ENCODE results near the gene FRS2. TPM values are rescaled to one million over a fixed set of nuclear protein-coding genes. Genes with fewer than 3 reads are reported as not detected.

The FRS2 gene
- total and polyA plus RNA-seq, 2 of the 4 experiments (the other 2 are of a cell fraction): 12.4 to 58.3 TPM

DNA sequence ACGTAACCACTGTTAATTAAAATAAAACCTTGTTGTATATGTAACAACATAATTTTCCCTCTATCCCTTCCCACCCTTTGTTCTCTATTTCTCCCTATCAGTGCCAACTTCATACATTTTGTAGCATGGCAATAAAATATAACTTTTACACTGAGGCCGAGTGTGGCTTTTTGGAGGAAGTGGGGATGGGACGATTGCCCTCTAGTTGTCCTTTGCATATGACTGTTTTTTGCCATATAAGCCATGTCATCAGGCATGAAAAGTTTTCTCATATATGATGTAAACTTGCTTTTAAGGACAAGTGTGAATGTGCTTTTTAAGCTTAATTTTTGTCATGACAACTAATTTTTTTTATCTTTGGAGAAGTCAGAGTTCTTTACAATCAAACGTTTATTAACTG lies 108.8 kb downstream of the FRS2 start:
- no TSS peak for BruUV-seq (replicated peaks)
- Histone ChIP-seq H3K23ac (ENCODE audit: low read depth, low read length) (no peak overlapping the region), H3K4me1 (ENCODE audit: control insufficient read depth, insufficient read depth, low read length) (peaks cover 2% of the 10 kb centered on the region; the same call in 1 of the 2 replicates), H3K14ac (replicated peaks; ENCODE audit: low read depth, low read length) (no peak overlapping the region), H3K36me3 (ENCODE audit: control insufficient read depth, insufficient read depth, low read length) (peaks cover 15% of the 10 kb centered on the region), H4K5ac (ENCODE audit: low read depth, low read length) (no peak overlapping the region), H3K9me1 (ENCODE audit: insufficient read depth, low read length) (peaks cover 5% of the 10 kb centered on the region; the same call in 1 of the 2 replicates), H3K4me3 (ENCODE audit: insufficient read depth, low read depth, low read length) (no peak overlapping the region), H2BK20ac (ENCODE audit: low read depth, low read length) (no peak overlapping the region), H2BK15ac (ENCODE audit: low read depth, low read length) (no peak overlapping the region), H3K9me3 (ENCODE audit: control insufficient read depth, insufficient read depth, low read length) (no peaks in the 10 kb centered on the region), H2AK5ac (ENCODE audit: low read depth, low read length) (no peak overlapping the region), H3K56ac (ENCODE audit: extremely low read depth, insufficient read depth, low read length) (no peak overlapping the region), H3K9ac (ENCODE audit: low read depth, low read length) (no peak overlapping the region), H3K4ac (ENCODE audit: low read depth, low read length) (no peak overlapping the region), H3K18ac (ENCODE audit: low read depth, low read length) (no peak overlapping the region), H4K8ac (ENCODE audit: low read depth in 2 of 2, low read length in 2 of 2) (no peak overlapping the region), H2BK5ac (ENCODE audit: low read depth, low read length, poor library complexity, severe bottlenecking) (no peak overlapping the region), H4K20me1 (ENCODE audit: insufficient read depth, low read length) (peaks cover 3% of the 10 kb centered on the region; the same call in 1 of the 2 replicates), H2BK120ac (ENCODE audit: low read depth, low read length) (no peak overlapping the region), H2AK9ac (replicated peaks; ENCODE audit: low read depth, low read length, poor library complexity) (no peak overlapping the region), H2AFZ (replicated peaks; ENCODE audit: low read length, poor library complexity) (no peak overlapping the region), H4K91ac (ENCODE audit: insufficient read depth, low read depth, low read length) (no peak overlapping the region), H3K79me1 (ENCODE audit: low read depth in 1 of 2, low read length in 2 of 2) (peaks cover 5 to 11% of the 10 kb centered on the region in 2 experiments), H3K4me2 (ENCODE audit: low read depth, low read length) (no peak overlapping the region), H3K27me3 (ENCODE audit: control insufficient read depth, insufficient read depth, low read length) (no peaks in the 10 kb centered on the region), H3K27ac (ENCODE audit: insufficient read depth, low read length) (no peak overlapping the region)
- CTCF ChIA-PET: interaction anchor here (1.2 to 2.4 kb wide), 2 partner anchors 9 to 60 kb away, joined by 4 to 8 read pairs; no protein-coding TSS in a partner anchor
- WGBS, 2 experiments (ENCODE audit: extremely low coverage in 2 of 2, insufficient read length in 1 of 2): no CpG with 5 or more reads among the region's 4 CpGs
- intact Hi-C loops (cut with micrococcal nuclease): loop anchor here (10.0 kb wide), 1 partner anchor 424 kb away; no protein-coding TSS in a partner anchor
- ATAC-seq (ENCODE audit: low read depth) (no peak), DNase-seq (no peak)
- in situ Hi-C loops (cut with MboI; ENCODE audit: low sequenced_read_pairs): loop anchor here (10.0 to 25.0 kb wide), 2 partner anchors 104 to 742 kb away; partner anchors contain the start of gene FRS2
- TF ChIP-seq MXI1 (IDR thresholded peaks at IDR 0.05; ENCODE audit: borderline replicate concordance, low read depth, low read length): no peak
- TF ChIP-seq BHLHE40 (IDR thresholded peaks at IDR 0.05; ENCODE audit: low read depth, low read length): no peak
- TF ChIP-seq RFX5 (IDR thresholded peaks at IDR 0.05; ENCODE audit: low read depth, low read length): no peak
- no peak for TF ChIP-seq FOS (IDR thresholded peaks at IDR 0.05; ENCODE audit: low read depth, low read length)
- TF ChIP-seq MAFK (IDR thresholded peaks at IDR 0.05; ENCODE audit: low read depth, low read length): no peak
- TF ChIP-seq CHD1 (IDR thresholded peaks at IDR 0.05; ENCODE audit: low read depth, low read length): no peak
- TF ChIP-seq RCOR1 (IDR thresholded peaks at IDR 0.05; ENCODE audit: insufficient replicate concordance, low read length): no peak
- TF ChIP-seq NFE2L2 (IDR thresholded peaks at IDR 0.05; ENCODE audit: low read depth, low read length): no peak
- no peak for TF ChIP-seq SMC3 (IDR thresholded peaks at IDR 0.05; ENCODE audit: low read depth, low read length)
- TF ChIP-seq RAD21 (IDR thresholded peaks at IDR 0.05; ENCODE audit: low read length): no peak
- TF ChIP-seq, protein P1, sequence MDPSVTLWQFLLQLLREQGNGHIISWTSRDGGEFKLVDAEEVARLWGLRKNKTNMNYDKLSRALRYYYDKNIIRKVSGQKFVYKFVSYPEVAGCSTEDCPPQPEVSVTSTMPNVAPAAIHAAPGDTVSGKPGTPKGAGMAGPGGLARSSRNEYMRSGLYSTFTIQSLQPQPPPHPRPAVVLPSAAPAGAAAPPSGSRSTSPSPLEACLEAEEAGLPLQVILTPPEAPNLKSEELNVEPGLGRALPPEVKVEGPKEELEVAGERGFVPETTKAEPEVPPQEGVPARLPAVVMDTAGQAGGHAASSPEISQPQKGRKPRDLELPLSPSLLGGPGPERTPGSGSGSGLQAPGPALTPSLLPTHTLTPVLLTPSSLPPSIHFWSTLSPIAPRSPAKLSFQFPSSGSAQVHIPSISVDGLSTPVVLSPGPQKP (IDR thresholded peaks at IDR 0.05; ENCODE audit: borderline replicate concordance, low read depth, low read length): no peak
- TF ChIP-seq, protein P2, sequence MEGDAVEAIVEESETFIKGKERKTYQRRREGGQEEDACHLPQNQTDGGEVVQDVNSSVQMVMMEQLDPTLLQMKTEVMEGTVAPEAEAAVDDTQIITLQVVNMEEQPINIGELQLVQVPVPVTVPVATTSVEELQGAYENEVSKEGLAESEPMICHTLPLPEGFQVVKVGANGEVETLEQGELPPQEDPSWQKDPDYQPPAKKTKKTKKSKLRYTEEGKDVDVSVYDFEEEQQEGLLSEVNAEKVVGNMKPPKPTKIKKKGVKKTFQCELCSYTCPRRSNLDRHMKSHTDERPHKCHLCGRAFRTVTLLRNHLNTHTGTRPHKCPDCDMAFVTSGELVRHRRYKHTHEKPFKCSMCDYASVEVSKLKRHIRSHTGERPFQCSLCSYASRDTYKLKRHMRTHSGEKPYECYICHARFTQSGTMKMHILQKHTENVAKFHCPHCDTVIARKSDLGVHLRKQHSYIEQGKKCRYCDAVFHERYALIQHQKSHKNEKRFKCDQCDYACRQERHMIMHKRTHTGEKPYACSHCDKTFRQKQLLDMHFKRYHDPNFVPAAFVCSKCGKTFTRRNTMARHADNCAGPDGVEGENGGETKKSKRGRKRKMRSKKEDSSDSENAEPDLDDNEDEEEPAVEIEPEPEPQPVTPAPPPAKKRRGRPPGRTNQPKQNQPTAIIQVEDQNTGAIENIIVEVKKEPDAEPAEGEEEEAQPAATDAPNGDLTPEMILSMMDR (conservative IDR thresholded peaks at IDR 0.05; ENCODE audit: low read depth, low read length): no peak
- no peak for TF ChIP-seq MAZ (IDR thresholded peaks at IDR 0.05; ENCODE audit: borderline replicate concordance, low read depth, low read length)
- no peak for TF ChIP-seq POLR2A (IDR thresholded peaks at IDR 0.05; ENCODE audit: low read depth, low read length)
- TF ChIP-seq, protein P3, sequence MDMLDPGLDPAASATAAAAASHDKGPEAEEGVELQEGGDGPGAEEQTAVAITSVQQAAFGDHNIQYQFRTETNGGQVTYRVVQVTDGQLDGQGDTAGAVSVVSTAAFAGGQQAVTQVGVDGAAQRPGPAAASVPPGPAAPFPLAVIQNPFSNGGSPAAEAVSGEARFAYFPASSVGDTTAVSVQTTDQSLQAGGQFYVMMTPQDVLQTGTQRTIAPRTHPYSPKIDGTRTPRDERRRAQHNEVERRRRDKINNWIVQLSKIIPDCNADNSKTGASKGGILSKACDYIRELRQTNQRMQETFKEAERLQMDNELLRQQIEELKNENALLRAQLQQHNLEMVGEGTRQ (IDR thresholded peaks at IDR 0.05; ENCODE audit: low read depth, low read length): no peak
- no peak for TF ChIP-seq CEBPB (IDR thresholded peaks at IDR 0.05; ENCODE audit: low read depth, low read length)
- POLR2A ChIA-PET (ENCODE audit: unreplicated experiment): no interaction called here
- dilution Hi-C loops (cut with HindIII; ENCODE audit: low sequenced_read_pairs, unreplicated experiment): no loop called here
